Cerebellar nuclear complex (tissue), 1 donor: ENCODE data around the gene RICTOR.

Experiments
- DNase-seq, 2 experiments: peaks; one replicate each; lab custom pipeline; 2025; lab: John Stamatoyannopoulos, UW

Gene RICTOR

GRCh38 chr5:39074017-39074814 lies at the start of gene RICTOR:
Gene RICTOR, minus strand, starts transcription at chr5:39074399. Its CDS starts 22 bp downstream, at chr5:39074377.
- DNase-seq, result peak; percentile 19 to 73

GRCh38 chr5:39121922-39122321 lies 47.7 kb upstream of the RICTOR start:
- no peak for DNase-seq

- no peak for DNase-seq
These were observed 47.1 kb upstream of the RICTOR start for GRCh38 chr5:39121315-39121714.

GRCh38 chr5:39120052-39120420 lies 45.8 kb upstream of the RICTOR start:
- no peak for DNase-seq

- no peak for DNase-seq
These were observed 45.3 kb upstream of the RICTOR start for GRCh38 chr5:39119404-39120051.

GRCh38 chr5:39118638-39119037 lies 44.4 kb upstream of the RICTOR start:
- no peak for DNase-seq

- DNase-seq, result no peak
These were observed 43.2 kb upstream of the RICTOR start for GRCh38 chr5:39117401-39117800.

GRCh38 chr5:39116344-39117170 lies 42.4 kb upstream of the RICTOR start:
- DNase-seq, result no peak

GRCh38 chr5:39115644-39116343 lies 41.6 kb upstream of the RICTOR start:
- DNase-seq, result no peak

- no peak for DNase-seq
These were observed 40.0 kb upstream of the RICTOR start for GRCh38 chr5:39114155-39114554.

GRCh38 chr5:39113354-39113953 lies 39.3 kb upstream of the RICTOR start:
- DNase-seq, result no peak

GRCh38 chr5:39109606-39110005 lies 35.4 kb upstream of the RICTOR start:
- DNase-seq, result no peak

GRCh38 chr5:39108987-39109386 lies 34.8 kb upstream of the RICTOR start:
- DNase-seq, result peak in 1 of 2 experiments; percentile 33

- DNase-seq, result no peak
These were observed 33.2 kb upstream of the RICTOR start for GRCh38 chr5:39107350-39107749.

- no peak for DNase-seq
These were observed 32.1 kb upstream of the RICTOR start for GRCh38 chr5:39106322-39106721.

- no peak for DNase-seq
These were observed 30.0 kb upstream of the RICTOR start for GRCh38 chr5:39104221-39104620.

- DNase-seq, result no peak
These were observed 28.5 kb upstream of the RICTOR start for GRCh38 chr5:39102684-39103155.

GRCh38 chr5:39100851-39101396 lies 26.7 kb upstream of the RICTOR start:
- DNase-seq, result no peak

GRCh38 chr5:39100301-39100850 lies 26.2 kb upstream of the RICTOR start:
- DNase-seq, result no peak

- DNase-seq, result no peak
These were observed 25.6 kb upstream of the RICTOR start for GRCh38 chr5:39099831-39100230.

- no peak for DNase-seq
These were observed 19.2 kb upstream of the RICTOR start for GRCh38 chr5:39093352-39093751.
